ENCODE measurements around the gene NCKIPSD. TPM values are rescaled to one million over a fixed set of nuclear protein-coding genes. Genes with fewer than 3 reads are reported as not detected.

The NCKIPSD gene
- total RNA-seq, 1 donor from 2014 or later: 6.1 TPM

DNA sequence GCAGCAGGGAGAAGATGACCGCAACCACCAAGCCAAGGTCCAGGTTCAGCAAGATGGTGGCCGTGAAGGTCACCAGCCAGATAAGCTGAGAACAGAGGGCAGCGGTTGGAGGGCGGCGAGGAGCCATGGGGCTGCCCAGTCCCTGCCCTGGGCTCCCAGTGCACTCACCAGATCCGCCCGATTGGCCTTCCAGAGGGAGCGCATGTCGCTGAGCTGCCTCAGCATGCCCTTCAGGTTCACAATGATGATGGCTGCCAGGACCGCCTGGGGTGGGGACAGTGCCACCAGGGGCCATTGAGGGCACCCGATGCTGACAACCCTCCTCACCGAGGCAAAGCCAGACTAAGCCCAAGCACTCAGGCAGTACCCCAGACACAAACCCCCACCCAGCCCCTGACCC lies 55.8 kb downstream of the NCKIPSD start:
- DNase-seq (ENCODE audit: low spot score in 2 of 2): no peak
- FAIRE-seq: no peak

DNA sequence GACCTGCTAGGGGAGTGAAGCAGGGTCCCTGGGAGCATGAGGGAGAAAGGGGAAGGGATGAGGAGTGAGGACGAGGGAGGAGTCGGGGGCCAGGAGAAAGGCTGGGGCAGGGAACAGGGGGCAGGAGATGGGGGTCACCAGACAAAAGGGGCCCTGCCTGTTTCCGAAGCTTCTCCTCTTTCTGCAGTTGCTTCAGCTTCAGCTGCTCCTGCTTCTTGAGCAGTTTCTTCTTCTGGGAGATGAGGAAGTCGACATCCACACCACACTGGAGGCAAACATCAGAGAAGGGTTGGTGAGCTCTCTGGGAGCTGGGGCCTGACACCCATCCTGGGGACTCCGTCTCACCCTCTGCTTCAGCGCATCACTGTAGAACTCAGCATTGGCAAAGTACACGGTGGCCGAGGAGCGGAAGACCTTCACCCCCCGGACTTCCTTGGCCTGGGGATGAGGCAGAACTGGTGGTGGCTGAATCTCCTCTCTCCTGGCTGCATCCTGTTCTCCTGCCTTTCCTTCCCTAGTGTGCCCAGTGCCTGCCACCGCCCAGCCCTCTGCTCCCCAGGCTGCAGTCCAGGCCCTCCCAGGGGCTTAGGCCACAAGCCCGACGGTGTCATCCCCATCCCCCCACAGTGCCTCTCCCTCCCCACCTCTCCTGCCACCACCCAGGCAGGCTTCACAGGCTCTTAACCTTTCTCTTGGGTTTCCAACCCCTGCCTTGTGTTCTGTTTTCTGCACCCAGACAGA lies 57.3 kb downstream of the NCKIPSD start:
- DNase-seq (ENCODE audit: low spot score in 2 of 2) (no peak), FAIRE-seq (no peak)

DNA sequence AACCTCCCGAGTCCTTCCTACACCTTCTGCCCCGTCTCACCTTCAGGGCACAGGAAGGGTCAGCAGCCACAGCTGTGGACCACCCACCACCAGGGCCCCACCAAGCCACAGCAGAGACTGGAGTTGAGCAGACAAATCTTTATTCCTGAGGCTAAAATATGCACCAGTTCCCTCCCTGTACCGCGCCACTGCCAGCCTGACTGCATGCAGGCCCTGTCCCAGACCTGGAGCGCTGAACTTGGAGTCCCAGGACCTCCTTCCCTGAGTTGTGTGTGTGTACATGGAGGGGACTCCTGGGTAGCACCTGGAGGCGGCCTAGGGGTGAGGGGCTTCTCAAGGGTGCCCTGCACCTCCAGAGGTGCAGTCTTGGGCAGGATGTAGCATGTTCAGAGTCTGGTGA lies 60.1 kb downstream of the NCKIPSD start:
- DNase-seq (ENCODE audit: low spot score in 2 of 2): no peak
- no peak for FAIRE-seq

DNA sequence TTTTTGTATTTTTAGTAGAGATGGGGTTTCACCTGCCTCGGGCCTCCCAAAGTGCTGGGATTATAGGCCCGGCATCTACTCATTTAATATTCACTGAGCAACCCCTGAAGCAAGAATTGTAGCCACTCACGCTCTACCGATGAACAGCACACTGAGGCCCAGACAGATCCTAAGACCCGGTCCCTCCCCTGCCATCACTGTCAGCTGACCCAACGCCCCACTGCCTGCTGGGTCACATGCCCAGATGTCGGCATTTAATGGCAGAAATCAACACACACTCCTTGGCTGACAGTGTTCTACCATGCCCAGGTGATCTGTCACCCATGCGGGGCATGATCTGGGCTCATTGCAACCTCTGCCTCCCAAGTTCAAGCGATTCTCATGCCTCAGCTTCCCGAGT lies 60.9 kb downstream of the NCKIPSD start:
- DNase-seq (ENCODE audit: low spot score in 2 of 2): no peak
- FAIRE-seq: no peak

DNA sequence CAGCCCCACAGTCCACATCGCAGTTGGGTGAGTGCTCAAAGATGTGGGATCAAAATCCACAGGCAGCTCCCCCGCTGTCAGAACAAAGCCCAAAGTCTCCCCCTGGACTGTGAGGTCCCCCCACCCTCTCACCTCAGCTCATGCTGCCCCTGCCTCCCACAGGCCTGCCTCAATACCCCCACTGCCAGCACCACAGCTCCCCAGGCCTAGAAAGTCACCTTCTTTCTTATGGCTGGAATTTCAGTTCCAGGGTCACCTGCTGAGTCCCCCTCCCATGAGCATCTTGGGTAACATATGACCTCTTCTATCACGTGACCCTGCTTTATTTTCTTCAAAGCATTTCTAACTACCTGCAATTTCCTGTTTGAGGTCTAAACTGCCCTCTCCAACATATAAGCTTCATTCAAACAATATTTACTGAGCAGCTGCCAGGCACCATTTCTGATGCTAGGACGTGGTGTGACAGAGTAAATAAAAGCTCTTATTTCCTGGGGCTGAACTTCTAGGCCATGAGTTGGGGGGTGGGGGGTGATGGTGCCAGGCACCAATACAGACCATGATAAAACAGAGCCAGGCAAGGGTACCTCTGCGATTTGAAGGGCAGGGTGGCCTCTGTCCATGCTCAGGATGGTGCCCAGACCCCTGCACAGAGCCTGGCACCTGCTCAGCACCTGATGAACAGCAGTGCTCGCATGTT lies 61.7 kb downstream of the NCKIPSD start:
- no peak for DNase-seq (ENCODE audit: low spot score in 2 of 2)
- FAIRE-seq: no peak

Small RNA genes lying within 50 kb of the gene (small RNA-seq; reads per million reads assigned to genes)
- not detected for gene AC141002.1

Other genes with a start within 250 kb of the NCKIPSD start
- 12.6 TPM for gene CCDC51, start 245.8 kb downstream of the NCKIPSD start, total RNA-seq
- 99.9 TPM for gene TMA7, start 245.7 kb downstream of the NCKIPSD start, total RNA-seq
- 7.3 TPM for gene ATRIP, start 239.2 kb downstream of the NCKIPSD start, total RNA-seq
- gene SHISA5, start 181.7 kb downstream of the NCKIPSD start, total RNA-seq: 81.1 TPM
- 22.0 TPM for gene PFKFB4, start 129.1 kb downstream of the NCKIPSD start, total RNA-seq
- gene UCN2, start 122.1 kb downstream of the NCKIPSD start, total RNA-seq: not detected
- gene COL7A1, start 90.6 kb downstream of the NCKIPSD start, total RNA-seq: 1.2 TPM
- 149 TPM for gene UQCRC1, start 76.3 kb downstream of the NCKIPSD start, total RNA-seq
- not detected for gene TMEM89, start 64.1 kb downstream of the NCKIPSD start, total RNA-seq
- gene SLC26A6, start 50.5 kb downstream of the NCKIPSD start, total RNA-seq: 4.1 TPM
- 27.7 TPM for gene CELSR3, start 23.0 kb downstream of the NCKIPSD start, total RNA-seq
- gene IP6K2, start 31.3 kb upstream of the NCKIPSD start, total RNA-seq: 94.2 TPM
- gene PRKAR2A, start 162.0 kb upstream of the NCKIPSD start, total RNA-seq: 32.2 TPM
- gene SLC25A20, start 213.0 kb upstream of the NCKIPSD start, total RNA-seq: 9.0 TPM
- gene ARIH2, start 232.9 kb upstream of the NCKIPSD start, total RNA-seq: 59.1 TPM

All from frontal cortex (tissue), 4 donors.